ENCODE results near the gene NFKBIB.

DNA sequence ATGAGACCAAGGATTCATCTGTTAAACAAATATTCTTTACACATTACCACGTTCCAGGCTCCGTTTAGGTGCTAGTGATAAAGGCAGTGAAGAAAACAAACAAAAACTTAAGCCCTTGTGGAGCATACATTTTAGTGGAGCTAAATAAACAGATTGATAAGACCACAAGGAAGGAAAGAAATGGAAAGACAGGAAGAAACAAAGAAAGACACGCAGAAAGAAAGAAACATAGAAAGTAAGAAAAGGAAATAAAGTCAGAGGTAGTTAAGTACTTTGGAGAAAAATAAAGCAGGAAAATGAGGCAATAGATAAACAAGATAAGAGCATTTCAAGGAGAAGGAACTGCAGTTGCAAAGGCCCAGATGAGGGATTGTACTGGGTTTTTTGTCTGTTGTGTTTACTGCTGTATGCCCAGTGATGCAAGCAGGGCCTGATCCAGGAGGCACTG lies 998 bp downstream of the NFKBIB start:
- TF ChIP-seq, protein P1, sequence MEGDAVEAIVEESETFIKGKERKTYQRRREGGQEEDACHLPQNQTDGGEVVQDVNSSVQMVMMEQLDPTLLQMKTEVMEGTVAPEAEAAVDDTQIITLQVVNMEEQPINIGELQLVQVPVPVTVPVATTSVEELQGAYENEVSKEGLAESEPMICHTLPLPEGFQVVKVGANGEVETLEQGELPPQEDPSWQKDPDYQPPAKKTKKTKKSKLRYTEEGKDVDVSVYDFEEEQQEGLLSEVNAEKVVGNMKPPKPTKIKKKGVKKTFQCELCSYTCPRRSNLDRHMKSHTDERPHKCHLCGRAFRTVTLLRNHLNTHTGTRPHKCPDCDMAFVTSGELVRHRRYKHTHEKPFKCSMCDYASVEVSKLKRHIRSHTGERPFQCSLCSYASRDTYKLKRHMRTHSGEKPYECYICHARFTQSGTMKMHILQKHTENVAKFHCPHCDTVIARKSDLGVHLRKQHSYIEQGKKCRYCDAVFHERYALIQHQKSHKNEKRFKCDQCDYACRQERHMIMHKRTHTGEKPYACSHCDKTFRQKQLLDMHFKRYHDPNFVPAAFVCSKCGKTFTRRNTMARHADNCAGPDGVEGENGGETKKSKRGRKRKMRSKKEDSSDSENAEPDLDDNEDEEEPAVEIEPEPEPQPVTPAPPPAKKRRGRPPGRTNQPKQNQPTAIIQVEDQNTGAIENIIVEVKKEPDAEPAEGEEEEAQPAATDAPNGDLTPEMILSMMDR (conservative IDR thresholded peaks at IDR 0.05 in 1 of 2, IDR thresholded peaks at IDR 0.05 in 1 of 2; ENCODE audit: extremely low read depth in 1 of 2, insufficient read depth in 1 of 2, low read depth in 1 of 2, low read length in 2 of 2) = no peak
- no peak for TF ChIP-seq EZH2 (IDR thresholded peaks at IDR 0.05; ENCODE audit: borderline replicate concordance, low read length)
